Dedifferentiated amniotic fluid mesenchymal stem cell (primary cell): ENCODE measurements around the gene CDC5L.

Source experiments
- DNase-seq: peaks from one replicate; pipeline ENCODE4 v3.0.0-alpha.2; 2016; ENCODE audit errors: extremely low spot score

Gene CDC5L

DNA sequence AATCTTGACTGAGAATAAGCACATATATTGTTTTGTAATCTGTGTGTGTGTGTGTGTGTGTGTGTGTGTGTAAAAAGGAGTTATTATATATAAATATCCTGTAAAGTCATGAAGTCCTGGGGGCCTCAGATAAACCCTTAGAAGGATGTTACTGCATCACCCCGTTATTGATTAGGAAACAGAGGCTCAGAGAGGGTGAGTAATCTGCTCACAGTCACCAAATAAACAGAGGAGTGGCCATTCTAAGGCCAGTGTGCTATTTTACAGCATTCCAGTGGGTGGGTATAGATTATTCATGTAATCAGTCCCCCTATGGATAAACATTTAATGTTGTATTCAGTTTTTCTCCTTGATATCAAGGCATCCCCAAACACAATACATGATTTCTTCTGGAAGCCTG, 87.1 kb downstream of the CDC5L start:
- DNase-seq, result no peak

DNA sequence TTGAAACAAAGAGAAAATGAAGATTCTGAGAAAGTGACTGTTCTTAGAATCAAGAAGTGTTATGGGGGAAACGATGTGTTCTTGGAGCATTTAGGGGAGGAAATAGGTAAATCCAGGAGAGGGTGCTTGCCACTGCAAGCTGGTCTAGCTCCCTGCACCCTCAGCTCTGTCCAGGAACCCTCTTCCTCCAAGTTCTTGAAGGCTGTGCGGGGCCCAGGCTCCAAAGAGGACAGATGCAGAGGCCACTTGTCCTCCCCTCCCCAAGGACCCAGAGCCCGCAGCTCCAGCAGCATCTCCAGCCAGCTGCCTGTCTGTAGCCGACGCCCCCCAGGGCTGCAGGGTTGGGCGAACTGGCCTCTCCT, 87.9 kb downstream of the CDC5L start:
- DNase-seq, result no peak

DNA sequence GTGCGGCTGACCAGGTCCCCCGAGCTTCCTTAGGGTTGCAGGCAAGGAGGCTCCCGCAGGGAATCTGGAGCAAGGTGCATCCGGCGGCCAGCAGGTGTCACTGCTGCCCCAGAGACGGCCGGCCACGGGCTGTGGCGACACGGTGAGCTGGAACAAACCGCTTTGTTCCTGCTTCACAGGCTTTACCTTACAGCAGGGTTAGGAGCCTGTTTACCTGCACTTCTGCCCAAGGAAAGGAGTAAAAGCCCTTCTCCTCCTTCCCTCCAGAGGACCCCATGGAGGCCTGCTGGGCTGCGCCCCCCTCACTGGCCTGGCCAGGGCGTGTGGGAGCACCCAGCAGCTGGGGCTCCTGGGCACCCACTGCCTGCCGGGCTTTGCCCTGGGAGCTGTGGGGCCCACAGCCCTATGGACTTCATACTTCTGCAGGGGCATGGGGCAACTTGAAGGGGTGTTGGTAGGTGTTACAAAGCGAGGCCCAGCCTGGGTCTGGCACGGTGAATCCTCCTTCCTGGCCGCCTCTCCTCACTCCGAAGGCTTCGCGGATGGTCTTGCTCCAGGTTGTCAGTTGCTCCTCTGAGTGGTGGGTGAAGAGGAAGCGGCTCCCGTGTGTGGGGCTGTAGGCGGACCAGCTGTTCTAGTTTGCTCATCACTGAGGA, 88.4 kb downstream of the CDC5L start:
- DNase-seq, result no peak

DNA sequence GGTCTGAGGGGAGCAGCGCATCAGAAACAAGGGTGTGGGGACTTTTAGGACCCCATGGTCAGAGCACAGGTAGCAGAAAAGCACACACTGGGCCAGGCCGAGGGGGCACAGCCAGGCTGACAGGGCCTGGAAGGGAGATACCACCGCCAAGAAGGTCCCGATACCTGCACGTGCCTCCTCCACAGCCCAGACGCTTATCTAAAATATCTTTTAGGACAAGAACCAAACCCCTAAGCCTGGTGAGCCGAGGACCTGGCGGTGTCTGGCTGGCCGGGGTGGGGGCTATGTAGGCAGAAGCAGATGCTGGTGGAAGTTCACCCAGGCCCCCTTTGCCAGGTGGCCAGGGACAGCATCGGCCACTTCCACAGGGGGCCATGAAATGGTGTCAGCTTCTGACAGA, 89.3 kb downstream of the CDC5L start:
- no peak for DNase-seq

DNA sequence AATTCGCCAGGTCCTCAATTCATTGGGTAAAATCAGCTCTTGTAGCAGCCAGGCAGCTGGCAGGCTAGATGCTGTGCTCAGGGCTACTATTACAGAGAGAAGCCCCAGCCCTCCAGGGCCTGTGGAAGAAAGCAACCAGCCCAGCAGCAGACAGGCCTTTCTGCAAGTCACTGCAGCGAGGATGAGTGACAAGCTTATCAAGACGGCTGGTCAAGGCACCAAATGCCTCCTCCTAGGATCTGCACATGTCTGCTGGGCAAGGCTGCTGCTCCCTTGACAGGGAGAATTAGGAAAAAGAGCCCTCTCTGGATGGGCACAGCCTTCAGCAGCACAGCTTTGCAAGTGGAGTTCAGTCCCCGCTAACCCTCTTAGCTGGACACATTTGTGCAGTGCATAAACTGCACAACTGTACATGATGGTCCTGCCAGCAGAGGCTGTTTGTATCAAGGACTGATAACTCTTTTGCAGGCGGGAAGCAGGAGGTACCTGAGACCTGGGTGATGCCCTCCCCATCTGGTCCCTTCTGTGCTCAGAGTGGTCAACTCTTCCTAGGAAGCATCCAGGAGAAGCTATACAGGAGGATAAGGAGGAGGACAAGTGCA, 89.9 kb downstream of the CDC5L start:
- no peak for DNase-seq

DNA sequence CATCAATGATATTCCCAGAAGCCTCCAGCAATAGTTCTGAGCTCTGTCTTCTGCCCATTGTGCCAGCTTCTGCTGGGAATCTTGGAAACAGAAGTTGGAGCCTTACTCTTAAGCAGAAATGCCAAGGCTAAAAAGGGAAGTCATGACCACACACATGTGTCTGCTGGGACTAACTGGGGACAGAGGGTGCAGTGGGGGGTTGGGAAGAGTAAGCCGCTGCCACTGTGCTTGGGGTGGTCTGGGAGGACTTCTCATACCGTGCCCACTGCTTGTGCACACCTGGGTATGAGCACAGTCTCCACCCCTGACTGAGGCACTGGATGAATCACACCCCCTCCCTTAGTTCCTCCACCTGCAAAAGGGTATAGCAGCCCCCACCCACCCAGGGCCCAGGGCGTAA, 90.7 kb downstream of the CDC5L start:
- DNase-seq, result no peak

DNA sequence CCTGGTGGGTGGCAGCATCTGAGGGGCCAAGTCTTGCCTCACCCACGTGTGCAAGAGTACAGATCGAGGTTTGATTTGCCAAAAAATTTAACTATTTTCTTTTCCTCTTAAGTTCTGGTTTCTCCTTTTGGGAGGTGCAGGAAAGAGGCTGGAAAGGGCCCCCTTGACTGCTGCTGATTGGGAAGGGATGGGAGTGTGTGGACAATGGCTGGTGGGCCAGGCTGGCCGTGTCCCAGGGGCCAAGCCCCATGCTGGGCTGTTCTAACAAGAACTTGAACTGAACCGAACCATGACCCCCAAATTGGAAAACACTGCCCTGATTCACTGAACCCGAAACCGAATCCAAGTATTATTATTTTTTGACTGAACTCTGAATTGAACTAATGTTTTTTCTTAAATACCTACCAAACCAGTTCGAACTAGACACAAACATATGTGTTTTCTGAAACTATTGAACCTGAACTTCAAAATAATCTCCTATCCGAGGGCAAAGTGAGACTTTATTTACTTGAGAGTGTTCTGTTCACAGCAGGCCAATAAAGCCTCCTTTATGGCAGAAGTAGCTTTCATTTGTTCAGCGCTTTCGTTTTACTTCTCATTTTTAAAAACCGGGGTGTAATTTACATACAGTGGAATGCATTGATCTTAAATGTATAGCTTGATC, 91.2 kb downstream of the CDC5L start:
- DNase-seq, result no peak

DNA sequence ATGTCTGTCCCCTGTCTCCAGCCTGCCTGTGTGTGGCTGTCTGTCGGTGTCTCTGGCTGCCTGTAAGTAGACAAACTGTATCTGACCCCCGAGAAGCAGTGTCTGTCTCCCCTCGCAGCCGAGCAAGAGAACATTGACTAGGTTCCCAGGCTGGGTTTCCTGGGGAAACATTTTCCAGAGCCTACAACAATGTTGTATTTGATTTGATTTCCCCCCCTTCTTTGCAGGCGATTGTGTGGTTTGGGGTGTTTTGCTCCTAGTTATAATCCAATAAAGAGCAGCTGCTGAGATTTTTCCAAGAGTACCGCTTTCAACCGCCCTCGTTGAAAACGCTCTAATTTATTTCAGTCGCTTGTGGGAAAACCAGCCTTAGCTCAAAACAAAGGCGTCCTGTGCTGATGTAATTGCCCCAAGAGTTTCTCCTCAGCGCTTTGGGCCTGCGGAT, 92.6 kb downstream of the CDC5L start:
- DNase-seq, result no peak

DNA sequence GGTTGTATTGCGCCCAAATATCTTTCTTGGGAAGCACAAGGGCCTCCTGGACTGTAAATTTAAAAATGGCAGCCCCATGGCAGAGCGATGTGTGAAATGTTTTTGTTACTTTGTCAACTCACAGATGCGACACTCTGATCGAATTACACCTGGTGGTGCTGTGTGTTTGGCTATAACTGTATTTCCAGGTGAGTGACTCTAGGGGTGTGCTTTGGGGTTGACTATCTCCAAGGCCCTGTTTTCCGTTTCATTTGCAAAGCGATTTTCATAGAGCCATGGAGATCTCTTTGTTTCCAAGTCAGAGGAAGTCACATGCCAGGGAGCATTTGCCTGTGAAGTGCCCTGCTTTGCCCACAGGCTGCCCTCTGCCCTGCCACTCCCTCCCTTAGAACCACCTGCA, 93.5 kb downstream of the CDC5L start:
- DNase-seq, result no peak

DNA sequence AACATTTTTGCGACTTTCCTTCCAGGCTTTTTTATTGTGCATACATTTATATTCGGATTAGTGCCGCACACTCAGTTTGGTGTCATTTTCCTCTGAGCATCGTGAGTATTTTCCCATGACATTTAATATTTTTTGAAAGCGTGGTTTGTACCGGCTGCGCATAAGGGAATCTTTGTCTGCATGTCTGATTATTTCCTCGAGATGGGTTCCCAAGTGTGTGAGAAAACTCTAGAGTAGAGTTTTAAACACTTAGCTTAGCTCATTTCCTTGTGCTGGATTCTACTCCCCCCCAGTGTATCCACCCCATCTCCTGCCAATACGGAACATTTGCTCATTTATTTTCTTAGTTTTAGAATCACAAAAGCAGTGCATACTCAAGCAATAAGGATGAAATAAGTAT, 94.3 kb downstream of the CDC5L start:
- DNase-seq, result no peak

DNA sequence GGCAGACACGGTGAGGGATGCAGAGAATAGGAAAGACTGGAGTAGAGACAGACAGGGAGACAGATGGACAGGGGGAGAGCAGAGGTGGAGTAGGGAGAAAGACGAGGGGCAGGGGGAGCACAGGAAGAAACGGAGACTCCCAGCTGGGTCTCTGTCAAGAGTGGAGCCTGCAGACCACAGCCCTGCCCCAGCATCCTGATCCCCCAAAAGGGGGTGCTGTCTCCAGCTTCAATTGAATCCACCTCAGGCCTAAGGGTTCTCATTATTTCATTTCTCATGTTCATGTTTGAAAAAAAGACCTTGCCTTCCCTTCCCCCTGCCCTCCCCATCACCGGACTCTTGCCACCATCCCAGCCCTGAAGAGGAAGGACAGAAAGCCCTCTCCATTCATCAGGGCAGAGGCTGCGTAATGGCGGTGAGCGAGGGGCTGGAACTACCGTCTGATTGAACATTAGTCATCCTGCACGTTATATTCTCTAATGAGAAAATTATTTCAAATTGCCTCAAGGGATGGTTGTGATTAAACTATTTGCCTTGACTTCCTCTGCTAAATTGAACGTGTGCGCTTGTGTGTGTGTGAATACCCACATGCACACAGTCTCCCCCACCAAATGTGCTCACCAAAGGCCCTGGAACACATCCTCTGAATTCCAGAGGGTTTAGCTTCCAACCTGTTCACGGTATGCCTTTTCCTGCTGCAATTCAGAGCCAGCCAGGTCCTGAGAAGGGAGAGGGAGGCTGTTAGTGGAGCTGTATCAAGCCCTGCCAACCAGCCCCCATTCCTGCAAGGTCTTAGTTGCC, 98.3 kb downstream of the CDC5L start:
- no peak for DNase-seq

DNA sequence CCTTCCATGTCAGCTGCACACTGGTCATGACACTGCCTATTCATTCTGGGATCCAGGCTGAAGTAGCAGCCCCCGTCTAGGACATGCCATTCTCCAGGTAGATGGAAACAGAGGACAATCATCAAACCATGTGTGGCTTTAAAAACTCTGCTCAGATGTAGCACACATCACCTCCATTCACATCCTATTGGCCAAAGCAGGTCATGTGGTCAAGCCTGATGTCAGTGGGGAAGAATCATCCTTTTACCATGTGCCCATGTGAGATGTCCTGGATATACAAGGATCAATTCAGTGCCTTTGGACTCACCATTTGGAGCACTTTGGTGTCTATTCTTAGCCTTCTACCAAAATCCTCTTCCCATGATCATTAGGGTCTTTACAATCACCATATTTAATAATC, 99.5 kb downstream of the CDC5L start:
- DNase-seq, result no peak

DNA sequence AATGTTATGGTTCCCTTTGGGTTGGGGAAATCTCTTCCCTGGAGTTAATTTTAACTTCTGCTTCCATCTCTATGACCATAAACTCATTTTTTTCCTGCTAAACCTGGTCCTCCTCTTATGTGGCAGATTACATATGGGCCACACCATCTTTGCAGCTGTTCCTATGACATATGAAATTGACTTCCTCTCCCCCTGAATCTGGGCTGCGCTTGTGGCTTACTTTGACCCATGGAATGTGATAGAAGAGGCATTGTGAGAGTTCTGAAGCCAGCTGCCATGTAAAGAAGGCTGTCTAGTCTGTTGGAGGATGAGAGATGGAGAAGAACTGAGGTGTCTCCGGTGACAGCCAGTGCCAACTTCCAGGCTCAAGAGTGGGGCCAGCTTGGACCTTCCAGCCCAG, 100.1 kb downstream of the CDC5L start:
- no peak for DNase-seq

DNA sequence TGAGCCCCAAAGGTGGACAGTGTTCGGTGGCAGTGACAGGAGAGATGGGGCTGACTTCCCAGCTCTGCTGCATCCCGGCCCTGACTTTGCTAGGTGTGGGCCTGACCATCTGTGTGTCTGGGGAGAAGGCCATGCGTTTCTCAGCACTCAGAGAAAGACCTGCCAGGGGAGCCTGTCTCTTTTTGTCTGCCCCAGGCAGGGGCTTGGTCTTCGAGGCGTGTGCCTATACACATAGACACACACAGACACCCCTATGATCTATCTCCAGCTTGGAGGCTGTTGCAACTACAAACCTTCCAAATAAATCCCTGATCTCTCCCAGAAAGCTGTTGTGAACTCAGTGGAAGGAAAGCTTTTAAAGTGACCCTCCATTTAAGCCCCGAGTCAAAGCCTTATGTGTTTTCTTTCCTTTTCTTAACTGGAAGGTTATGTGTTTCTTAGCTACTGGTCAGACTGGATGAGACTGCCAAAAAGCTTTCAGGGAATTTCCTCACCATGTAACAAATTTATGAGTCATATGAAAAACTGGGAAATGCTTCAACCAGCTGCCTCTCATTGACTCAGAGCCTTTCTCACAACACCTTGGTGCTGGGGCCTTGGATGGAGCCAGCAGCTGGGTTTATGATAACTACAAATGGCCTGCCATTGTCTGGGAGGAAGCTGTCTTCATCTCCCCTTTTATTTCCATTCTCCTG, 102.6 kb downstream of the CDC5L start:
- DNase-seq, result peak; percentile 95

DNA sequence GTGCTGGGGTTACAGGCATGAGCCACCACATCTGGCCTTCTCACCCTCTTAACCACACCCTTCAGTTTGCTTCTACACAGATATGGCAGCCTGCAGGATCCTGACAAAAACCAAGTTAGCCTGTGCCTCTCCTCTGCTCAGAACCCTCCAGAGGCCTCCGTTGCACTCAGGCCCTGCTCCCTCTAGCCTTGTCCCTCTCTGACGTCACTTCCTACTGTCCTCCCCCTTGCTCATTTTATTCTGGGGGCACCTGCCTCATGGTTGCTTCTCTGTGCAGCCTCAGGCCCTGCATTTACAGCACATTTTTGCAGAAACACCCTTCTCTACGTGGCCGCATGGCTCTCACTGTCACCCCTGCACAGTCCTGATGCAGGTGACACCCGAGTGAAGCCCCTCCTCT, 105.6 kb downstream of the CDC5L start:
- DNase-seq, result no peak

DNA sequence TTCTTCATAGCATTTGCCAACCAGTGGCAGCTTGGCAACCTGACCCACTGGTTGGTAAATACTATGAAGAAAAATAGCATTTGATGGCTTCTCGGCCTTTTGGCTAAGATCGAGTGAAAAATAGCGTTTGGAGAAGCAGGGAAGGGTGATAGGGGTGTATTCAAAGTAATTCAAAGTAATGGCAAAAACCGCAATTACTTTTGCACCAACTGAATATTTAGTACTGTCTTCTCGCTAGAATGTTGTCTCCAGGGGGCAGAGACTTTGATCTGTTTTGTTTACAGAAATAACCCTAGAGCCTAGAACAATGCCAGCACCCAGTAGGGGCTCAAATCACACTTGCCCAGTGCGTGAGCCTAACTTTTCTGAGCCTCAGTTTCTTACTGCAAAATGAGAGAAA, 106.1 kb downstream of the CDC5L start:
- DNase-seq, result no peak

DNA sequence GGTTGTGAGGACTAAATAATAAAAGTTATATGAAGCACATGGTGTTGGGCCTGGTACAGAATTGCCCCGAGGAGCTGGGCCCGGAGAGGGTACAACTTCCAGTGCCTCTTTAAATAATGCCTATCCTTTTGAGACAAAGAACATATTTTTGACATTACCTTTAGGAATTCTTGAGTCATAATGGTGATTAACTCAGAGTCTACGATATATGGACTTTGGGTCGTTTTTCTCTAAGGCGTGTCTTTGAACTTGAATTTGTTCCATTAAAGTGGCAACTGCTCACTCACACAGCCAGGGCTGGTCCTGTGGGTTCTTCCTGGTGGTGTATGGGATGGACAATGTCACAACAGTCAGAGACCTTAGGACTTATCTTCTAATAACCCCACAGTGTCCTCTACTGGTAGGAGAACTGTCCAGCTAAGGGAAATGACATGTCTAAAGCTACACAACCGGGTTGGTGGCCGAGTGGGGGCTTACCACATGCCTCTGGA, 106.5 kb downstream of the CDC5L start:
- peak; percentile 73 for DNase-seq

DNA sequence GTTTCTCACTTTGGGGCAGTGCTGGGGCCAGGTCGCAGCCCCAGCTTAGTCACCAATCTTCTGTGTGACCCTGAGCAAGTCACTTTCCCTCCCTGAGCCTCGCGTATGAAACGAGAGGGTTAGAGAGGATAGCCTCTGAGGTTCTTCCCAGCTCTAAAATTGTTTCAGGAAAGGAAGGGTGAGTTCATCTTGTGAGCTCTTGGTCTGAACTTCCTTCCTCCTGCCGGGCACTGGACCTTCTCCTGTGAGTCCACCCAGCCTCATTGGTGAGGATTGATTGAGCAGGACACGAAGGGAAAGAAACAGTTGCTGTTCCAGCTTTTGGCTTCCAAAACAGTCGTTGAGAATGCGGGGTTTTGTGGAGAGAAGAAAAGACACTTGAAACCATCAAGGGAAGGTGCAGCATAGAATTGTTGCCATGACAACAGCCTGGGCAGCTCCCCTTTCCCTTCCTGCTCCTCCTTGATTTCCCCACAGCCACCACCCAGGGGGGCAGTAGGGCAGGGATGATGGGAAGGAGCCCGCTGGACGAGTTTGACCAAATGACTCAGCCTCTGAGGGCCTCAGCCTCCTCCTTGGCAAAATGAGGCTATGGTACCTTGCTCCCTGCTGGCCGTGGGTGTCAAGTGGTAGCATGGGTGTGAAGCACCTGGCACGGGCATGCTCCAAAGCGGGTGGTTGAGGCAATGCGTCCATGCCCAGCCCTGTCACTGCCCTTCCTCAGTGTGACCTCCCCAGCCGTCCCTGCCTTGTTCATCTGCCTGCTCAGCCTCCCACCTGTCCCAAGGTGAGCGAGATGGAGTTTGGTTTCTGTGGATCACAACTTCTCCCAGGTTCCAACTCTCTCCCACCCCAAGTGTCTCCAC, 107.8 kb downstream of the CDC5L start:
- no peak for DNase-seq

DNA sequence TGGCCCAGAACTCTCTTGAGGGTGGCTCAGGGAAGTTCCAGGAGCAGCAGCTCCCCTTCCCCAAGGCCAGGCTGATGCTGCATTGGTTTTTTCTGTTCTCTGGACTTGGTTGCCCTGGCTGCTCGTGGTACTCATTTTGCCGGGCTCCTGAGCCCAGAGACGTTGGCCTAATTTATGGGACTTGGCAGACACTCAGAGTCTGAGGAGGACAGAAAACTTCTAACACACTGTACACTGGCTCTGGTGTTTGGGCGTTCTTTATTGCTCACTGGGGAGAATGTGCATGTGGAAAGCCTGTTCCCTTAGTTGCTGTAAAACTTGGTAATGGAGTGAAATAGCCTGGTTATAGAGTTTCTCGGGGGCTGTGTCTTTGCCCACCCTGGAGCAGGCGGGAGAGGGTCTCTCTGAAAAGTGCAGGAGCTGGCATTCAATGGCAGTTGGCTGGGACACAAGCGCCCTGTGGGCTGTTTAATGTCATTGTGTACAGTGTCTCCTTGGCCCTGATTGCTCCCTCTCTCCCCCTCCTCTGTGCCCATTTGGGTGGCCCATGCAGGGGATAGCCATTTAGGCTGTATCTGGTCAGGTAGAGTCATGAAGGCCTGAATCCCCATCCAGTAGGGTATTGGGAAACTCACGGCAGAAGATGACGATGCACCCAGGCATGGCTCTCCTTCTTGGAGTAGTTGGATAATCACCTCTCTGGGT, 109.3 kb downstream of the CDC5L start:
- no peak for DNase-seq

DNA sequence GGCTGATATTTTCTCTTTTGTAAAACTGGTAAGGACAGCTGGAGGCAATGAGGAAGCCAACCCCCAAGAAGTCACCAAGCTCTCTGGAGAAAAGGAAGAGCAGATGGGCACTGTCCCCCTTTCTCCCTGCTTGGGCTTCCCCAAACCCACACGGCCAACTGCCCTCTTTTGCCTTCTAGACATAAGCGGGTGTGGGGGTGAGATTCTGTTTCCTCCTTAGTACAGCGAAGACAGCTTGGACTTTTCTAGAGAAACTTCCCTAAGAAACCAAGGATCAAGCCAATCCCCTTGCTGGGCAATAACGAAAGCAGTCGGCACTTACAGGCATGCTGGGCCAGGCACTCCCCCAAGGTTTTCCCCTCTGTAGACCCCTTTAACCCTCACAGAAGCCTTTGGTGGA, 110.3 kb downstream of the CDC5L start:
- DNase-seq, result no peak
